Stromal cell of bone marrow (primary cell): Measurements from ENCODE around the gene UBE2E2.
A peak's percentile ranks its signal among the peaks of the same experiment; 100 is the strongest.
"Not testable (repeated sequence)": the region's sequence is repeated elsewhere in the genome, so short reads cannot be mapped to it uniquely, and the experiment has no call there.

Experiments
- DNase-seq: peaks from one replicate; pipeline ENCODE4 v3.0.0-alpha.2; 2012; ENCODE audit warnings: low read depth

The UBE2E2 gene

DNA sequence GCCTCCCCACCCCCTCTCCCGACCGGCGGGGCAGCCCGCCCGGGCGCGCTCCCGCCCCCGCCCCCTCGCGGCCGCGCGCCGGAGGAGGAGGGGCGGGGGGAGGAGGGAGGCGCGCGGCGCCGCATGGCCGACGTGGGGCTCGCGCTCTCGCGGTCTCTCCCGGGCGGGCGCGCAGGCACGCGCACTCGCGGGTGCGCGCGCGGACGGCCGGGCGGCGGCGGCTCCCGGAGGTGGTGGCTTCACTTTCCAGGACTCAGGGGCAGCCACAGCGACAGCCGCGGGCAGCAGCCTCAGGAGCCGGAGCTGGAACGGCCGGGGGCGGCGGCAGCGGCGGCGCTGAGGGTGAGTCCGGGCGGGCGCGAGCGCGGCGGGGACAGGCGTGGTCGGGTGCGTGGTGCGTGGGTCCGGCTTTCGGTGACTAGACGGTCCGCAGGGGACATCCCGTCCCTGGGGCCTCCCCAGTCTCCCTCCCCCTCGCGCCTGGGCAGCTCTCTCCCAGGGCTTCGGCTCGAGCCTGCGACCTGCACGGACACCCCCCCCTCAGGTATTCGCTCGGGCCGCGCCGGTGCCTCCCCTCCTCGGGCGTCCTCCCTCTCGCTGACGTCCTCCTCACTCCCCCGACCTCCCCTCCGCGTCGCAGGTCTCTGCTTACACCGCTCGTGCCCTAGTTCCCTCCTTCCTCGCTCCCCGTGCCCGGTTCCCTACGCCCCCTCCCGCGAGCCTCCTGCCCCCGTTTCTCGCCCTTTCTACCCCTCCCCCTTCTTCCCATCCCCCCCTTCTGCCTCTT is at the start of gene UBE2E2:
Gene UBE2E2, plus strand, starts transcription at position 407 of the 787 bp plus-strand sequence.
- DNase-seq = peak; percentile 47

DNA sequence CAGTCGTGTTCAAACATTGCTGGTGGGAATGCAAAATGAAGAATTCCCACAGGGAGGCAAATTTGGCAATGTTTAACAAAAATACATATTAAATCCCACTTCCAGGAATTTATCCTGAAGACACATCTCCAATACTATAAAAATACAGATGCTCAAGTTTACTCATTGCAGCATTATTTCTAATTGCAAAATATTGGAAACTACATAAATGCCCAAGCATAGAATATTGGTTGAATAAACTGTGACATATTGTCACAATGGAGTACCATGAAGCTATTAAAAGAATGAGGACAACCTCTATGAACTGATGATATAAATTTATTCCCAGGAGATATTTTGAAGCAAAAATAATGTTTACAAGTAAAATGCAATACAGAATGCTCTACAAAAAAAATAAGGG is 49.7 kb upstream of the UBE2E2 start:
- no peak for DNase-seq

DNA sequence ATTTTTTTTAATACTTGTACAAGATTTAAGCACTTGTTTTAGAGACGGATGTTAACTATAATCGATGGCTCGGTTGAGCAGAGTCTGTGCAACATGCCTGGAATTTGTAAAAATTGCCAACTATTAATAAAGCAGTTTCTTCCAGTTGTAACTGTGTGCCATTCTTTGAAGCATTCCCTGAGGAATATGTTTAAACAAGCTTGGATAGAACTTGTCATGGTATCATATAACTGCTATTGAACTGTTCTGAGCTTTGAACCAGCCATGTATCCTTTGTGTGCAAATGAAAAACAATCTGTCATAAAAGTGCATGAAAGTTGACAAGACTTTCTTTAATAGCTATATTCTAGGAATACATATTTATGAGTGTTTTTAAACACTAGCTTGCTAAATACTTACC is 45.8 kb upstream of the UBE2E2 start:
- no peak for DNase-seq

DNA sequence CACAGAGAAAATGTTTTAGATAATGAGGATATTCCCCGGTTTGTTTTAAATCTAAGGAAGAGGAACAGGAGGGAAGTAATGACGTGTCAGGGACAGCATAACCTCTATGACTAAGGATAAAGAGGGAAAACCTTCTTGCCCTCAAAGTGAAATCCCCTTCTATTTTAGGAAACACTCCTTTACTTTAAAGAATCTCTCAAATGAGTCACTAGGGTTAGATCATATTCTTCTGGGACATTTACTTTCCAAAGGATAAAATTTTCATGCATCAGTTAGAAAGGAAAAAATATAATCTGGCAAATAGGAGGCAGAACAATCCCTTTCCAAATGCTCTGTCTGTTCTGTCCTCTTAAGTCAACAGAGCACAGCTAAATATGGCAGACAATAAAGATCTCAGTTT is 43.2 kb upstream of the UBE2E2 start:
- peak; percentile 88 for DNase-seq

DNA sequence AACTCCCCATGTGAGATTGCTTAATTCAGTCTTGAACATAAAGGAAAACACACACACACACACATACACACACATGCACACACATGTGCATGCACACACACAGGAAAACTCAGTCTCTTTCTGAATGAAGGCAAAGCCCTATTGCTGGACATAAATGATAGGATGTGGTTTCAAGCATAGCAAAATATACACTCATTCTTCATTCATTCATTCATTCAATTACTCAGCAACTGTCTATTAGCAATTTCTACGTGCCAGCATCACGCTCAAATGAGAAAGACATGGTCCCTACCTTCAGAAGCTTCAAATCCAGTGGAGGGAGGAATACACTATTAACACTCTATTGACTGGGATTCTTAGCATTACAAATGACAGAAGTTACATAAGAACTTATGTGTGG is 41.8 kb upstream of the UBE2E2 start:
- no peak for DNase-seq

DNA sequence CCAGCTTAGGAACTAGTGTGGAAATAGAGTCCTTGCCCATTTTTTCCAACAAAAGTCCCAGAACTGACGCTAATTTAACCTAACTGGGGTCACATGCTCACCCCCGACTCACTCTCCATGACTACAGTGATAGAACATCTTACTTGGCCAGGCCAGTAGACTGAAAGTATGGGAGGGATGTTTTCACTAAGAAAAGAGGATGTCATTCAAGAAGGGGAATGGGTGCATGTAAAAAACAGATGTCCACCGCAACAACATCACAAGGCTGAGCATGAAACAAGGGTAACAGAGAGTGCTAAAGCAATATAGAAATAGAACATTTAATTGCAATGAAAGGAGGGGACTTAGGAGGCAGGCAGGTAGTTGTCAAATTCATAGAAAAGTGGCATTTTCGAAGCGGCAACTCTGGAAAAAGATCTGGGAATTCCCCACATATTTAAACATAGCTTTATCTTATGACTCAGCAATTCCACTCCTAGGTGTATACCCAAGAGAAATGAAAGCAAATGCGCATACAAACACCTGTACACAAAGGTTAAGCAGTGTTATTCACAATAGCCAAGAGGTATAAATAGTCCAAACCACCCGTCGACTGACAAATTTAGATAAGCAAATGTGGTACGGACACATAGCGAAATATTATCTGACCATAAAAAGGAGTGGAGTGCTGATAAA is 41.1 kb upstream of the UBE2E2 start:
- peak; percentile 33 for DNase-seq

DNA sequence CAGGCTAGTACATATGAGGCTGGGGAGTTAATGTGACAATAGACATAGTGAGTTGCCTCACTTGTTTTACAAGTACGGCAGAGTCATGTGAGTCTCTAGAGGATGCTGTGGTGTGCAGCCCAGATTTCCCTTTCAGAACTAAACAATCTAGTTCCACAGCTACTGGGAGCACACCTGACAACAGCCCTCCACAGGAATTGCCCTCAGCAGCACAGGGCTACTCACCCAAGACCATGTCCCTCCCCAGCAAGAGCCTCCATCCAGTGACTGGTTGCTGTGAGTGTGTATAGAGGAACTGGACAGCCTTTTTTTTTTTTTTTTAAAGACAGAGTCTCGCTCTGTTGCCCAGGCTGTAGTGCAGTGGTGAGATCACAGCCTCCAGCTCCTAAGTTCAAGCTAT is 40.2 kb upstream of the UBE2E2 start:
- no peak for DNase-seq

DNA sequence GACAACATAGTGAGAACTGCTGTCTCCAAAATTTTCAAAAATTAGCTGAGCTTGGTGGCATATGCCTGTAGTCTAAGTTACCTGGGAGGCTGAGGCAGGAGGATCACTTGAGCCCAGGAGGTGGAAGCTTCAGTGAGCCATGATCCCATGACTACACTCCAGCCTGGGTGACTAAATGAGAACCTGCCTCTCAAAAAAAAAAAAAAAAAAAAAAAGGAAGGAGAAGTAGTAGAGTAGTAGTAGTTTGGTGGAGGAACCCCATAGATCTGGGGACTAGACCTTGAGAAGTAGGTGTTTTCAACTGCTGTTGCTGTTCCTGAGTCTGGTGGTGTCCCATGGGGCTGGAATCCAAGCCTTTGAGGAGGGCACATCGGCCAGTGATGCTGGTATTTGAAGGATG is 38.4 kb upstream of the UBE2E2 start:
- no peak for DNase-seq

DNA sequence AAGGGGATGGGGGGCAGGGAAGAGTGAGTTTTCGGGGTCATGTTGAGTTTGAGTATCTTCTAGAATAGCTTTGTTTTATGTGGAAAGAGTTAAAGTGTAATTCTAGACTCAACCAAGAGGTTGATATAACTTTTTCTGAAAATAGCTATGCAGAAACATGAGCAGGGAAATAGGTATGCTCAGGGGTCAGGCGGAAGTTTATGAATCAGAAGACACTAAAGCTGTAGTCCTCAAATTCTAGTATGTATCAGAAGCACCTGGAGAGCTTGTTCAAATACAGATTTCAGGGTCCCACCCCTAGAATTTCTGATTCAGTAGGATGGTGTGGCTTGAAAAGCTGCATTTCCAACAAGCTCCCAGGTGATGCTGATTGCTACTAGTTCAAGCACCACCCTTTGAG is 37.6 kb upstream of the UBE2E2 start:
- DNase-seq = no peak

DNA sequence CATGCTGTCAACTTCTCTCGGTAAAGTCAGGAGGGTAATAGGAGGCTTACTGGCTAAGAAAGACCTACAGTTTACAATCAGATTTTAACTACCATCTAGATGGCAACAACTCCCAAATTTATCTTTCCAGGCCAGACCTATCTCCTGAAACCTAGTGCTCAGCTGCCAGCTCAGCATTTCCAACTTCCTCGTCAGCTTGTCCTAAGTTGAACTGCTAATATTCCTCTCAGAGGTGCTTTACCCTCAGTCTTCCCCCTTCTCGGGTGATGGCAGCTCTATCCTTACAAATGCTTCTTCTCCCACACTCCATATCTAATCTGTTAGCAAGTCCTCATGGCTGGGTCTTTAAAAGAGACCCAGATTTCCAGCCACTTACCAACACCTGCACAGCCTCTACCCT is 36.9 kb upstream of the UBE2E2 start:
- DNase-seq = no peak

DNA sequence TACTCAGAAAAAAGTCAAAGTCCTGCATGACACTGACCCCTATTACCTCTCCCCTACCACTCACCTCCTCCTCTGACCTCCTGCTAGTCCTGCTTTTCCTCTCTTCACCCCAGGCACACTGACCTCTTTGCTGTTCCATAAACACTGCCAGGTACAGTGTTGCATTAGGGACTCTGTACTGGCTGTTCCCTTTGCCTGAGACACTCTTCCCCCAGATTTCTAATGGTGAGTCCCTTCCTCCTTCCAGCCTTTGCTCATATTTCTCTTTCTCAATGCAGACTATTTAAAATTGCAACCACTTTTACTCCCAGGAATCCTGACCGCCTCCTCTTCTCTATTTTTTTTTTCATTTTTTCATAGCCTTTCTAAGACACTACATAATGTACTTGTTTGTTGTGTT is 36.3 kb upstream of the UBE2E2 start:
- DNase-seq = no peak

DNA sequence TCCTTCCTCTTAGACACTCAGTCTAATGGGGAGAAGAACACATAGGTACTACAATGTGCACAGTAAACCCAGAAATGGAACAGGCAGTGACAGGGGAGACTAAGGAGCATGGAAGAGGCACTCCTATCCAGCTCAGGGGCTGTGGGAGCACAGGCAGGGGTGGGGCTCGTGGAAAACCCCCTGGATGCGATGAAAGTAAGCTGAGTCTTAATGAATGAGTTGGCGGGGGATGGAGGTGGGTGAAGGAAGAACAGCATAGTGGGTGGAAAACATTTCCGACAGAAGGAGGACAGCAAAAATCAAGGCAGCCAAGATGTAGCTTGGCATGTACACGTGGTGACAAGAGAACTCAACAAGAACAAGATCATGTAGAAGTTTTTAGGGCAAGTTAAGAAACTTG is 33.6 kb upstream of the UBE2E2 start:
- DNase-seq = no peak

DNA sequence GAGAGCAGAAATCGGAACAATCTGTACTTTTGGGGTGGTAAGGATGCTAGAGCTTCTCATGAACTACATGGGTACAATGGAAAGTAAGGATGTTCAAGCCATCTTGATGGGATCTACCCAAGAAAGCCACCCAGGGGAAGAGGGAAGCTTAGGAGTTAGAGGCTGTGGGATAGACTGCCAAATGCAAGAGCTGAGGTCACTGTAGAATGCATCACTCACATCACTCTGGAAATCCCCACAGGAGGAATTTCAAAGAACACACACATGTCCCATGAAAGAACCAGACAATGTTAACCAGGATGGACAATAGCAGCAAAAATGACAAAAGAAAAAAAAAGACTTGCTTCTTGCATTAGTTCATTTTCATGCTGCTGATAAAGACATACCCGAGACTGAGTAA is 32.8 kb upstream of the UBE2E2 start:
- DNase-seq = no peak

DNA sequence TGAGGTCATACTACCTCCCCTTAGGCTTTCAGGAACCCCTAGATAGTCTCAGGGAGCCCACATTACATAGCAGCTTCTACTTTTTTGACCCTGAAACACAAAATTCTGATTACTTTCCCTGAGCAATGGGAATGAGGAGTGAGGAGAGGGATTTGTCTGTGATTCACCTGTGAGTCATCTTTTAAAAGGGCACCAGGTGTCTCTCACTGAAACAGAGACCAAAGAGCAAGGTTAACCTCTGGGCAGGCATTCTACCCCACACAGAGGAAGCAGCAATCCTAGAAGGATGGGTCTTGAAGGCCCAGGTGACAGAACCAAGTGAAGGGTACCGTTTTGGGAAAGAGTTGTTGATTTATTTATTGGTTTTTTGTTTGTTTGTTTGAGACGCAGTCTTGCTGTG is 31.1 kb upstream of the UBE2E2 start:
- DNase-seq = no peak

DNA sequence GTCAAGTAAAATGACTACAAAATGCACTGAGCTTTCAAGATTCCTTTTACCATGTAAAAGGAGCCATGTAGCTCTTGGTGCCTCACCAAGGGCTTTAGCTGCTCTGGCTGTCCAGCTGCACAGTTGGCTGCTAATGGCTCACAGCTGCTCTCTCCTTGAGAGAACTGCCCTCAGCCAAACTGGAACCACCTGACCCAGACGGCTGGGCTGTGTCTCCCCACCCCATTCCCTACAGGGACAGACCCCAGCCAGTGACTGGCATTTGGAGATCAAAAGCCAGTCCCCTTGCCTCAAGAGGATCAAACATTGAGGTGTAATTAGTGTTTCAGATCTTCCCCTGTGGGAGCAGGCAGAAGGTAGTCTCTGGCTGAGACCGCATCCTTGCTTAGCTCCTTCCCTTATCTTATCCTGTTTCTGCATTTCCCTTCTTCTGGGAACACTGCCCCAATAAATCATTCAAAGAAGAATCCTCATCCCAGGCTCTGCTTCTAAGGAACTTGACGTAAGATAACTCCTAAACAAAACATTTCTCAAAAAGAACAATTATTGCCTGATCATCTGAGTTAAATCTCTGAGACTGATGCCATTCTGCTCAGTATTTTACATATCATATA is 28.6 kb upstream of the UBE2E2 start:
- no peak for DNase-seq

DNA sequence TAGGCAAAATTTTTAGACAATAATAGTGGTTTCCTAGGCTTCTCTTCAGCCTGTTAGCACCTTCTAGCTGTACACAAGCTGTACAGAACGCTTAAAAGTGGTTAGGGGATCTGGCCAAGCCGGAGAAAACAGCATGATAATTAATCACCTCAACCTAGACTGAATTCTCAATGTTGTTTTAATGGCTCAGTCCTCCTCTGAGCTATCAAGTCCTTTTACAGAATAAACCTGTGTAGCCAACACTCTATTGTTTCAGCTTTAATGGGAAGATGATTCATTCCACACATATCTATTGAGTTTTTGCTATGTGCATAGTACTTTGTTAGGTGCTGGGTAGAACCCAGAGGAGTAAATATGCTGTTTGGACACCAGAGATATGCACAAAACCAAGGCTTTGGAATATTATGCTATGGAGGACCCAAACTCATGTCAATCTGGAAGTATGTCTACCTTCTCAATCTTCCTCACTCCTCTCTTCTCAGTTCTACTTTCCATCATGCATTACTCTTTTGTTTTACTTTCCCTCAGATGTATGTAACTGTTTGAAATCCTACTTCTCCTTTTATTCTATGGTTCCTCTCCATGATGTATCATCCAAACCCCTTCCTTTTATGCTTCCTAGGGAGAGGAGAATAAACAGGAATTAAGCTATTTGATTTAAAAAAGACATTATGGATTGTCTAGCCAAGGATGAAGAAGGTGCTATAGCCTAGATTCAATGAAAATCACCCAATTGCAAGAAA is 27.6 kb upstream of the UBE2E2 start:
- no peak for DNase-seq

DNA sequence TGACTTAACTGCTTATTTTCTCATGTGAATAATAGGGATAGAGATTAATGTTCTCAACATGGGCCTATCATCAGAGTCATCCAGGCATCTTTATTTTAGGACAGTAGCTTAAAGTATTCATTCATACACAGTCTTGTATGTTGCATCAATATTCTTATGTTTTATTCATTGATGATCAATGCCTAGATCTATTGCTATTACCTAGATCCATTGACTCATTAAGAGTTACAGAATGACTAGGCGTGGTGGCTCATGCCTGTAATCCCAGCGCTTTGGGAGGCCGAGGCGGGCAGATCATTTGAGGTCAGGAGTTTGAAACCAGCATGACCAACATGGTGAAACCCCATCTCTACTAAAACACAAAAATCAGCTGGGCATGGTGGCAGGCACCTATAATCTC is 26.3 kb upstream of the UBE2E2 start:
- not testable (repeated sequence) for DNase-seq

DNA sequence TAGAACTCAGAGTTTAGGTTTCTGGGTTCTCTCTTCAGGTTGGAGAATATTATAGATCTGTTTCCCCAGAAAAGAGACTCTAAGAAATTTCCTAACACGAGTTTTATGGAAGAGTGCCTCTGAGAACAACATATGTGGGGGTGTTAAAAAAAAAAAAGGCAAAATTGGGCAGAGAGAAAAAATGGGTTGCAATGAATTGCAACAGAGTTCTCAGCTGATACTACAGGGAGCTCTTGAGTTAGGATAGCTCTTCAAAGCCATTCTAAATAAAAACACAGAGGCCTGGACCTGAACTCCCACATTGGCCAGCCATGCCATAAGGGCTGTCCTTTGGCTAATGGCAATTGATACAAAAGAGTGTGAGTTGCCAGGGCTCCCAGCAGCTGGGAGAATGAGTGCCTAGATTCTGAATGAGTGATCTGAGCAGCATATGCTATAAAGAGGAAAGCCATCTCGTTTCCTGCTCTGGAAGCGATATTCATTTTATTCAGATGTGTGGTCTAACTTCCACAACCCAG is 20.1 kb upstream of the UBE2E2 start:
- no peak for DNase-seq

DNA sequence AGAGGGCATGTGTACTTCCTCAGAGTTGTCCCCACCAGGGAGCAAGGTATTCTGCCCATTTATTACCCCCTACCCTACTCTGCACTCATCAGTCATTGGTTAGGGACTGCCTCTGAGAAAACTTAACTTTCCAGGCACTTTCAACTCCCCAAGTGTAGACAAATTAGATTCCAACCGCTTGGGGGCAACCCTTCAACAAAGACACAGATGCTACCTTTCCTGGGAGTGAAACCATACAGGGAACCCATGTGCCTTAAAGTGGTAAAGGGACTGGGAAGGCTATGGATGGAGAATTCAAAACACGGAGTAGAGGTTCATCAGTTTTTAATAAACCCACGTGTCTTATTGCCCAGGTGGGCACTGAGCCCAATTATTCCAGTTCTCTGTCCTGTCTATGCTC is 19.4 kb upstream of the UBE2E2 start:
- DNase-seq = peak; percentile 40

DNA sequence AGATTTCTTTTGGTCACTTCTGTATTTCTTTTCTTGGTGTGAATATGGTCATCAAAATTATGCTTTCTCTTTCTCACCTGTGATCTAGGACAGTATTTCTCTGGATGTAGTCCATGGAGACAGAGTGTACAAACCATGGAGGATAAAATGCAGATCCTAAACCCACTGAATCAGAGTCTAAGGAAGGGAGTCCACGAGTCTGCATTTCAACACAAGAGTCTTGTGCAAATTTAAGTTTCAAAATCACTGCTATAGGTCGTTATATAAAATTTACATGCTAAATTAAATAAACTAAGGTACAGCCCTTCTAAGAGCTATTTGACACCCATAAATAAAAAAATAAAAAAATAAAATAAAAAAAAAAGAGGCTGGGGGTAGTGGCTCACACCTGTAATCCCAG is 17.3 kb upstream of the UBE2E2 start:
- no peak for DNase-seq

DNA sequence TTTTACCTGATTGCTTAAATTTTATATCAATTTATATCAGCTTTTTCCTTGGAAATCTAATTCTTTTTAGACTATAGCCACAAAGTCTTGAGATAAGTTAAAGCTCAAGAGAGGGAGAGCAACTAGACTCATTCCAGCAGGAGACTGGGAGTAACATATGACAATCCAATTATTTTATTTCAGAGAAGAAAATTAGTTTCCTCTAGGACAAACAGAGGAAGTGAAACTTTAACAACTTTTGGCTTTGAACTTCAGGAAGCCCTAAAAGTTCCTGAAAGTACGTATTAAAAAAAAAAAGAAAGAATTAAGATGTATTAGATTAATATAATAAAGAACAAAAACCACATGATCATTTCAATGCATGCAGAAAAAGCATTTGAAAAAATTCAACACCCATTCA is 13.9 kb upstream of the UBE2E2 start:
- no peak for DNase-seq

DNA sequence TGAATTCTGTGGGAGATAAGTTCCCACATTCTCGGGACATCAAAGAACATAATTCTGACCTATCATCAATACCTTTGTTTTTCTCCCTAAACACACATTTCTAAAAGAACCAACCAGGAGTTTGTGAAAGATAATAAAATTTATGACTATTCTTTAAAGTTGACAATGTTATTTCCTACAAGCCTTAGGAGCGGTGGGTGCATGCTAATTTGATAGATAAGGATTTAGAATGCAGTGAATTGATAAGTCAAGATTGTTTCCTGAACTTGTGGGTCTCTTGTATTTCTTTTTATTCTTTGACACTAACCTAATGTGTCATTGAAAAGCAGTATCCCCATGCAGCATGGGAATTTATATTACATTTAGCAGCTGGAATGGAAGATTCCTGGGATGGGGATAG is 10.3 kb upstream of the UBE2E2 start:
- no peak for DNase-seq

DNA sequence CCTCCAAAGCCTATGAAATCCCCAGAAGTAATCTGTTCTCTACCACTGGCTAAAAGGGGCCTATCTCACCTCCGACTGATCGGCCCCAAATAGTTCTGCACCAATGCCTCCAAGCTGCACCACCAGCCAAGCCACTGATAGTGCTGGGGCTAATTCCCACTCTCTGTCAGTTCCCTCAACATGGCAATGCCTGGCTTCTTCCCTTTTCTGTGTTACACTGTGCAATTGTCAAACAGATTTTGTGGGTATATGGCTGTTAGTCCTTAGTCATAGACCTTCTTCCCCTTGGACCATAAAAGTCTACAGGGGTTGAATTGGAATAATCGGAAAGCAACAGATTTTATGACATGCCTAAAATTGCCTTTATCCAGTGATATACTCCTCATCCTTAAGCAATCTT is 9.3 kb upstream of the UBE2E2 start:
- DNase-seq = no peak
